ENCODE measurements around the gene RFXANK. TPM values are rescaled to one million over a fixed set of nuclear protein-coding genes. Genes with fewer than 3 reads are reported as not detected.

RFXANK gene
- total and polyA plus RNA-seq, 9 of the 15 experiments (the other 6 are each of a cell fraction or from before 2014, with no cell fraction given) = 68.6 to 181 (median 150) TPM

DNA sequence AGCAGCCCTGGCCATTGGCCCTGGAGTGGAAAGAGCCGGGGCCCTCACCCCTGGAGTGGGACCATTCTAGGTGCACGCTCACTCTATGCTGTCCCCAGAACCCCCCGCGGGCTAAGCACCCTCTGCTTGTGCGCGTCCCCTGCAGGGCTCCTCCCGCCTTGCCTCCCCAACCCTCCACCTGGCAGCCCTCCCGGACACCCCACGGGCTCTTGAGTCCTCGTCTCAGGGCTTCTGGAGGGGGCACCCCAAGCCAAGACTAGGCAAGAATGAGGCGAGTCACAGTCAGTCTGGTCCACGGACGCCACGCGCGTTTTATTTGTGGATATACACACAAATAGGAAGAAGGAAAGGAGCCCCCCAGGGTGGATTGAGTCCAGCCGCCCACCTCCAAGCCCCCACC lies 46.8 kb upstream of the RFXANK start:
- Histone ChIP-seq H3K9me3 (replicated peaks; ENCODE audit: control insufficient read depth, insufficient read depth, low read depth, low read length) (no peaks in the 10 kb centered on the region), H2AFZ (ENCODE audit: low read depth, low read length) (peak overlapping the region; percentile 94), H3K27me3 (ENCODE audit: control insufficient read depth in 2 of 2, insufficient read depth in 2 of 2, low read length in 2 of 2) (no peaks in the 10 kb centered on the region; a peak in 1 of 5 replicates), H4K20me1 (replicated peaks; ENCODE audit: control insufficient read depth, insufficient read depth, low read length) (no peaks in the 10 kb centered on the region), H3K27ac (ENCODE audit: extremely low read depth, low read depth, low read length) (no peak overlapping the region), H3K4me2 (ENCODE audit: insufficient read depth, low read length) (no peak overlapping the region), H3K9me1 (ENCODE audit: control insufficient read depth, insufficient read depth, low read length) (no peaks in the 10 kb centered on the region), H3K4me1 (replicated peaks in 1 of 2; ENCODE audit: control insufficient read depth in 2 of 2, insufficient read depth in 2 of 2, low read length in 2 of 2) (peaks cover 0 to 19% of the 10 kb centered on the region in 2 experiments; a peak in 2 of 5 replicates), H3K79me2 (ENCODE audit: control insufficient read depth, insufficient read depth, low read length) (no peaks in the 10 kb centered on the region), H3K36me3 (ENCODE audit: control insufficient read depth, insufficient read depth, low read length) (no peaks in the 10 kb centered on the region), H3K9ac (ENCODE audit: insufficient read depth in 1 of 2, low read depth in 2 of 2, low read length in 2 of 2) (peak overlapping the region in 1 of 2 experiments; percentile 61; a peak in 1 of 4 replicates), H3K4me3 (no peak overlapping the region)
- no TSS peak for BruUV-seq (replicated peaks)
- no peak for FAIRE-seq
- no peak for ATAC-seq
- intact Hi-C loops (cut with micrococcal nuclease) (no loop called here), in situ Hi-C loops (cut with MboI) (no loop called here)
- DNase-seq (ENCODE audit: extremely low read depth in 1 of 4, low spot score in 3 of 4) = peak in 1 of 4 experiments; percentile 9
- ChIA-PET POLR2A (interaction anchor here (1.0 kb wide), 1 partner anchor 22 kb away, joined by 3 read pairs; no protein-coding TSS in a partner anchor), CTCF (ENCODE audit: low intra/inter-chr PET ratio) (interaction anchor here (1.2 to 3.5 kb wide), 5 partner anchors 28 to 345 kb away, joined by 8 to 20 read pairs (median 12); no protein-coding TSS in a partner anchor)
- TF ChIP-seq, protein P1, sequence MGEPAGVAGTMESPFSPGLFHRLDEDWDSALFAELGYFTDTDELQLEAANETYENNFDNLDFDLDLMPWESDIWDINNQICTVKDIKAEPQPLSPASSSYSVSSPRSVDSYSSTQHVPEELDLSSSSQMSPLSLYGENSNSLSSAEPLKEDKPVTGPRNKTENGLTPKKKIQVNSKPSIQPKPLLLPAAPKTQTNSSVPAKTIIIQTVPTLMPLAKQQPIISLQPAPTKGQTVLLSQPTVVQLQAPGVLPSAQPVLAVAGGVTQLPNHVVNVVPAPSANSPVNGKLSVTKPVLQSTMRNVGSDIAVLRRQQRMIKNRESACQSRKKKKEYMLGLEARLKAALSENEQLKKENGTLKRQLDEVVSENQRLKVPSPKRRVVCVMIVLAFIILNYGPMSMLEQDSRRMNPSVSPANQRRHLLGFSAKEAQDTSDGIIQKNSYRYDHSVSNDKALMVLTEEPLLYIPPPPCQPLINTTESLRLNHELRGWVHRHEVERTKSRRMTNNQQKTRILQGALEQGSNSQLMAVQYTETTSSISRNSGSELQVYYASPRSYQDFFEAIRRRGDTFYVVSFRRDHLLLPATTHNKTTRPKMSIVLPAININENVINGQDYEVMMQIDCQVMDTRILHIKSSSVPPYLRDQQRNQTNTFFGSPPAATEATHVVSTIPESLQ (CRISPR knock-in tag; IDR thresholded peaks at IDR 0.05) = no peak
- TF ChIP-seq SAP30 (IDR thresholded peaks at IDR 0.05; ENCODE audit: borderline replicate concordance, insufficient read depth, low read depth, low read length, poor library complexity, severe bottlenecking) = no peak
- no peak for TF ChIP-seq SPI1 (IDR thresholded peaks at IDR 0.05; ENCODE audit: borderline replicate concordance, low read depth, low read length)
- no peak for TF ChIP-seq RBFOX2 (IDR thresholded peaks at IDR 0.05; ENCODE audit: low read depth, low read length)
- TF ChIP-seq MCM5 (IDR thresholded peaks at IDR 0.05; ENCODE audit: low read depth) = no peak
- no peak for TF ChIP-seq MTA2 (IDR thresholded peaks at IDR 0.05; ENCODE audit: low read depth)
- no peak for TF ChIP-seq RBM34 (IDR thresholded peaks at IDR 0.05; ENCODE audit: borderline replicate concordance, insufficient read depth, low read length)
- no peak for TF ChIP-seq FUS (optimal IDR thresholded peaks at IDR 0.05; ENCODE audit: low read depth, low read length)
- TF ChIP-seq MIER1 (IDR thresholded peaks at IDR 0.05; ENCODE audit: low read depth) = no peak
- TF ChIP-seq U2AF2 (optimal IDR thresholded peaks at IDR 0.05; ENCODE audit: low read depth, low read length) = no peak
- no peak for TF ChIP-seq CBFB (CRISPR knock-in tag; IDR thresholded peaks at IDR 0.05)
- no peak for TF ChIP-seq SMARCB1 (IDR thresholded peaks at IDR 0.05; ENCODE audit: insufficient read length, low read depth)
- no peak for TF ChIP-seq SRSF1 (IDR thresholded peaks at IDR 0.05; ENCODE audit: low read depth, low read length)
- TF ChIP-seq CBX3 (IDR thresholded peaks at IDR 0.05; ENCODE audit: borderline replicate concordance in 1 of 2, low read length in 2 of 2) = no peak
- WGBS (ENCODE audit: insufficient coverage, low coverage, missing lambda C conversion rate) = 52% methylated on average over 17 of the region's 17 CpGs

Data from K562 (cell line).